Measurements from ENCODE around the gene ABCD1.

ABCD1 gene

DNA sequence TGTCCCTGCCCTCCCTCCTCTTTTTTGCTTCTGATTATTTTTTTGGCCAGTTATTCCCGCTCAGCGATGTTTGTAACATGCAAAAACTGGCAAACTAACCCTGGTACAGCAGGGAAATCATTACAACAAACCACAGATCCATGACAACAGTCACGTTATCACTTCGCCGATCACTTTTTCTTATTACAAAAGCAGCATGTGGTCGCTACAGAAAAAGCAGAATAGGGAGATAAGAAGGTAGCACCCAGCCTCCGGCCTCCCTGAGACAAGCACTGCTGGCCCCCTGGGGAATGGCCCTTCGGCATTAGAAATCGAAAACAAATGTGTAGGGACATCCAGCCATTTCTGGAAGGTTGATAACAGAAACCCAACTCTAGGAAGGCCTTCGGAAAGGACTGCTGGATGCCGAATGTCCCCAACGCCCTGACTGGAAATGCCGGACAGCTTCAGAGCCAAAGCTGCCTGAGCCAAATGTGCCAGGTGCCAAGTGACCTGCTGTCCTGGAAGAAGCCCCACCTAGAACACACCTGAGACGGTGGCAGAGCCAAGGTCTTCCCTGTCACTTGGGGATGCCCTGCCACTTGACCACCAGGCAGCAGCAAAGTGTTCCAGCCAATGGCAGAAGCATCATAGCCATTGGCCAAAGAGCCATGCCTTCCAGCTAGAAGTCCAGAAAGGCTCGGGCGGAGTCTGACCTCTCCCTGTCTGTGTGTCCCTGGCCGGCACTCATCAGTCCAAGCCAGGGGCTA, 66.6 kb downstream of the ABCD1 start:
- DNase-seq (ENCODE audit: insufficient read length) (no peak), FAIRE-seq (no peak)
- TF ChIP-seq TAF1 (IDR thresholded peaks at IDR 0.05; ENCODE audit: borderline replicate concordance, low read depth, low read length) (no peak), POLR2AphosphoS5 (IDR thresholded peaks at IDR 0.05; ENCODE audit: low read depth, low read length) (no peak), POLR2A (IDR thresholded peaks at IDR 0.05; ENCODE audit: low read depth, low read length) (no peak)

GRCh38 chrX:153792368-153792767, 67.7 kb downstream of the ABCD1 start:
- FAIRE-seq = no peak
- no peak for DNase-seq (ENCODE audit: insufficient read length)
- TF ChIP-seq TAF1 (IDR thresholded peaks at IDR 0.05; ENCODE audit: borderline replicate concordance, low read depth, low read length) = no peak
- TF ChIP-seq POLR2AphosphoS5 (IDR thresholded peaks at IDR 0.05; ENCODE audit: low read depth, low read length) = no peak
- TF ChIP-seq POLR2A (IDR thresholded peaks at IDR 0.05; ENCODE audit: low read depth, low read length) = no peak

- FAIRE-seq (no peak), DNase-seq (ENCODE audit: insufficient read length) (no peak)
These were observed 68.6 kb downstream of the ABCD1 start for GRCh38 chrX:153793291-153793690.

More at GRCh38 chrX:153793291-153793690, 68.6 kb downstream of the ABCD1 start:
- TF ChIP-seq POLR2A (IDR thresholded peaks at IDR 0.05; ENCODE audit: low read depth, low read length) (no peak), POLR2AphosphoS5 (IDR thresholded peaks at IDR 0.05; ENCODE audit: low read depth, low read length) (no peak), TAF1 (IDR thresholded peaks at IDR 0.05; ENCODE audit: borderline replicate concordance, low read depth, low read length) (no peak)
